Measurements from ENCODE around the gene VPS41. TPM values are rescaled to one million over a fixed set of nuclear protein-coding genes. Genes with fewer than 3 reads are reported as not detected.

Gene VPS41
- total and polyA plus RNA-seq, 2 of the 13 experiments (the other 11 are each of a cell fraction or from before 2014, with no cell fraction given), result 12.1 to 43.4 TPM

GRCh38 chr7:38801786-38802185 lies 107.2 kb downstream of the VPS41 start:
- no peak for TF ChIP-seq ZNF792 (CRISPR knock-in tag; IDR thresholded peaks at IDR 0.05)
- Histone ChIP-seq H3K27ac (ENCODE audit: extremely low read length, insufficient read depth, low read length) (no peak overlapping the region), H3K9ac (ENCODE audit: insufficient read depth, low read depth, low read length) (no peak overlapping the region), H3K79me2 (ENCODE audit: insufficient read depth, low read length) (no peaks in the 10 kb centered on the region), H3K9me3 (ENCODE audit: low read length) (no peaks in the 10 kb centered on the region), H3K4me2 (ENCODE audit: low read depth, low read length) (no peak overlapping the region), H3K36me3 (replicated peaks in 1 of 2; ENCODE audit: control insufficient read depth in 1 of 2, insufficient read depth in 2 of 2, low read length in 2 of 2) (no peaks in the 10 kb centered on the region), H3K4me3 (replicated peaks in 1 of 3; ENCODE audit: insufficient read depth in 1 of 3, low read depth in 2 of 3, low read length in 3 of 3) (no peak overlapping the region), H4K20me1 (ENCODE audit: insufficient read depth, low read length) (no peaks in the 10 kb centered on the region), H2AFZ (ENCODE audit: low read length) (no peak overlapping the region), H3K27me3 (ENCODE audit: control insufficient read depth in 1 of 2, insufficient read depth in 2 of 2, low read length in 2 of 2) (no peaks in the 10 kb centered on the region), H3K4me1 (ENCODE audit: insufficient read depth, low read length) (no peaks in the 10 kb centered on the region)
- in situ Hi-C loops (cut with HindIII; ENCODE audit: extremely low pct_ligation_motif_present, low pct_unique_long_range_greater_than_20kb), result no loop called here
- no TSS peak for BruUV-seq (replicated peaks)
- POLR2A ChIA-PET, result no interaction called here
- DNase-seq (ENCODE audit: low spot score), result no peak
- CTCF ChIA-PET (ENCODE audit: low intra/inter-chr PET ratio, low total read pairs), result no interaction called here
- no peak for ATAC-seq
- WGBS (ENCODE audit: low lambda C conversion rate), result 75% methylated on average over 4 of the region's 4 CpGs
- FAIRE-seq, result no peak
- intact Hi-C loops (cut with micrococcal nuclease; ENCODE audit: unreplicated experiment), result no loop called here

GRCh38 chr7:38798552-38799267 lies 110.3 kb downstream of the VPS41 start:
- H3K36me3 ChIP-seq (replicated peaks in 1 of 2; ENCODE audit: control insufficient read depth in 1 of 2, insufficient read depth in 2 of 2, low read length in 2 of 2), result peaks cover 0 to 9% of the 10 kb centered on the region in 2 experiments; a peak in 2 of 5 replicates
- ChIA-PET POLR2A (no interaction called here), CTCF (ENCODE audit: low intra/inter-chr PET ratio, low total read pairs) (interaction anchor here (2.3 kb wide), 1 partner anchor 666 kb away, joined by 24 read pairs; no protein-coding TSS in a partner anchor)
- intact Hi-C loops (cut with micrococcal nuclease; ENCODE audit: unreplicated experiment) (no loop called here), in situ Hi-C loops (cut with HindIII; ENCODE audit: extremely low pct_ligation_motif_present, low pct_unique_long_range_greater_than_20kb) (no loop called here)
- H3K4me3 ChIP-seq (replicated peaks in 1 of 3; ENCODE audit: insufficient read depth in 1 of 3, low read depth in 2 of 3, low read length in 3 of 3), result no peak overlapping the region
- H3K27me3 ChIP-seq (ENCODE audit: control insufficient read depth in 1 of 2, insufficient read depth in 2 of 2, low read length in 2 of 2), result no peaks in the 10 kb centered on the region
- ATAC-seq (no peak), FAIRE-seq (no peak), DNase-seq (ENCODE audit: low spot score) (no peak)
- no peak overlapping the region for H3K9ac ChIP-seq (ENCODE audit: insufficient read depth, low read depth, low read length)
- WGBS (ENCODE audit: low lambda C conversion rate), result 94% methylated on average over 7 of the region's 7 CpGs
- no peaks in the 10 kb centered on the region for H3K9me3 ChIP-seq (ENCODE audit: low read length)
- H3K27ac ChIP-seq (ENCODE audit: extremely low read length, insufficient read depth, low read length), result no peak overlapping the region
- no peaks in the 10 kb centered on the region for H3K4me1 ChIP-seq (ENCODE audit: insufficient read depth, low read length)
- H3K4me2 ChIP-seq (ENCODE audit: low read depth, low read length), result no peak overlapping the region
- TF ChIP-seq ISL2 (CRISPR knock-in tag; IDR thresholded peaks at IDR 0.05) (no peak), BORCS8-MEF2B (CRISPR knock-in tag; IDR thresholded peaks at IDR 0.05) (no peak)
- TF ChIP-seq, protein P1, sequence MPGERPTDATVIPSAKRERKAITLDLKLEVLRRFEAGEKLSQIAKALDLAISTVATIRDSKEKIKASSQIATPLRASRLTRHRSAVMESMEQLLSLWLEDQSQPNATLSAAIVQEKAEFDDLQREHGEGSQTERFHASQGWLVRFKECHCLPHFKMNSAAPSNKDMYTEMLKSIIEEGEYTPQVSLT (CRISPR knock-in tag; IDR thresholded peaks at IDR 0.05; ENCODE audit: borderline replicate concordance, low read depth), result no peak
- BruUV-seq (replicated peaks), result no TSS peak
- H3K79me2 ChIP-seq (ENCODE audit: insufficient read depth, low read length), result no peaks in the 10 kb centered on the region
- H2AFZ ChIP-seq (ENCODE audit: low read length), result no peak overlapping the region
- no peaks in the 10 kb centered on the region; the same call in 1 of the 2 replicates for H4K20me1 ChIP-seq (ENCODE audit: insufficient read depth, low read length)

Data from HepG2 (cell line).